H1 (cell line): ENCODE measurements around the gene ENDOG.

ENCODE experiments used
- CEBPB ChIP-seq: IDR thresholded peaks from 2 replicates; pipeline ENCODE4 v1.6.1; 2012; ENCODE audit warnings: low read depth, low read length
- CTCF ChIP-seq, 3 experiments: IDR thresholded peaks; 1 replicate in 2 of 3; 2 replicates in 1 of 3; pipeline versions ENCODE4 v1.5.1 to v1.6.1; 2011; ENCODE audit warnings: low read length in 3 of 3, mild to moderate bottlenecking in 3 of 3, inconsistent platforms in 2 of 3, low read depth in 1 of 3, moderate library complexity in 1 of 3; ENCODE audit not compliant: insufficient read depth in 1 of 3; ENCODE audit errors: control extremely low read depth in 1 of 3
- EZH2 ChIP-seq: fragments of 200-600 bp; sonication (generic); IDR thresholded peaks from 2 replicates; pipeline ENCODE4 v1.7.1; 2012; ENCODE audit warnings: low read depth, mild to moderate bottlenecking, moderate library complexity, low read length, inconsistent platforms; ENCODE audit not compliant: severe bottlenecking
- MAFK ChIP-seq: IDR thresholded peaks from 2 replicates; pipeline ENCODE4 v1.6.1; 2012; ENCODE audit warnings: low read depth, mild to moderate bottlenecking, improper control_type of control experiment, low read length
- MAX ChIP-seq: IDR thresholded peaks from 2 replicates; pipeline ENCODE4 v1.6.1; 2012; ENCODE audit warnings: inconsistent platforms
- NRF1 ChIP-seq: IDR thresholded peaks from 2 replicates; pipeline ENCODE4 v1.6.1; 2011; ENCODE audit warnings: mild to moderate bottlenecking, low read depth, low read length, improper control_type of control experiment
- PHF8 ChIP-seq: fragments of 200-600 bp; sonication (generic); conservative IDR thresholded peaks from 2 replicates; pipeline ENCODE4 v1.7.1; 2012; ENCODE audit warnings: low read depth, mild to moderate bottlenecking, inconsistent platforms, low read length, moderate library complexity
- POLR2A ChIP-seq, 2 experiments: IDR thresholded peaks; 1 replicate in 1 of 2; 2 replicates in 1 of 2; pipeline ENCODE4 v1.6.1; 2011; ENCODE audit warnings: low read depth in 2 of 2, low read length in 2 of 2, mild to moderate bottlenecking in 2 of 2; ENCODE audit errors: control extremely low read depth in 1 of 2
- POLR2AphosphoS5 ChIP-seq: IDR thresholded peaks from 2 replicates; pipeline ENCODE4 v1.6.1; 2011; ENCODE audit warnings: low read depth, low read length
- YY1 ChIP-seq: IDR thresholded peaks from 2 replicates; pipeline ENCODE4 v1.6.1; 2011; ENCODE audit warnings: low read depth, mild to moderate bottlenecking, low read length

GRCh38 chr9:128847803-128848202 lies 29.5 kb downstream of the ENDOG start:
- TF ChIP-seq CTCF (IDR thresholded peaks at IDR 0.05; ENCODE audit: control extremely low read depth in 1 of 3, insufficient read depth in 1 of 3, low read depth in 1 of 3, low read length in 3 of 3) (no peak), POLR2AphosphoS5 (no peak), EZH2 (no peak), MAFK (no peak), YY1 (no peak), POLR2A (IDR thresholded peaks at IDR 0.05; ENCODE audit: control extremely low read depth in 1 of 2, low read depth in 2 of 2, low read length in 2 of 2) (no peak), NRF1 (no peak), CEBPB (no peak), MAX (no peak), PHF8 (no peak)
